ENCODE results near the gene OR2L3. TPM values are rescaled to one million over a fixed set of nuclear protein-coding genes. Genes with fewer than 3 reads are reported as not detected.

OR2L3 gene
- total and polyA plus RNA-seq, 10 of the 15 experiments (the other 5 are each of a cell fraction or from before 2014, with no cell fraction given), result not detected

- intact Hi-C loops (cut with micrococcal nuclease; ENCODE audit: unreplicated experiment), result no loop called here
- Histone ChIP-seq H3K4me1 (ENCODE audit: control insufficient read depth, insufficient read depth, low read length) (no peaks in the 10 kb centered on the region), H3K4me2 (ENCODE audit: control insufficient read depth, insufficient read depth) (no peak within 1 kb of the TSS), H2AFZ (ENCODE audit: control insufficient read depth, low read depth, low read length) (no peak within 1 kb of the TSS), H4K20me1 (ENCODE audit: control insufficient read depth, insufficient read depth) (no peaks in the 10 kb centered on the region), H3K9me3 (replicated peaks; ENCODE audit: control insufficient read depth, insufficient read depth, low read length) (no peaks in the 10 kb centered on the region), H3K36me3 (ENCODE audit: control insufficient read depth in 2 of 2, insufficient read depth in 2 of 2, low read length in 1 of 2) (no peaks in the 10 kb centered on the region), H3K9ac (ENCODE audit: control insufficient read depth, insufficient read depth, low read length) (no peak within 1 kb of the TSS), H3K27ac (ENCODE audit: control insufficient read depth, insufficient read depth) (no peak within 1 kb of the TSS), H3K27me3 (replicated peaks in 1 of 2; ENCODE audit: control insufficient read depth in 2 of 2, insufficient read depth in 2 of 2, low read length in 1 of 2) (no peaks in the 10 kb centered on the region), H3K79me2 (ENCODE audit: control insufficient read depth, insufficient read depth, low read length) (no peaks in the 10 kb centered on the region), H3K4me3 (no peak within 1 kb of the TSS)
- ChIA-PET SMC1A (ENCODE audit: uncharacterized antibody, unreplicated experiment) (no interaction called here), RAD21 (ENCODE audit: unreplicated experiment) (no interaction called here), CTCF (no interaction called here), POLR2A (no interaction called here)
- no peak for DNase-seq (ENCODE audit: low read depth, low spot score)
- ATAC-seq, result no peak
- FAIRE-seq, result no peak
- in situ Hi-C loops (cut with MboI), result no loop called here
- WGBS (ENCODE audit: insufficient coverage, insufficient replicate concordance, low lambda C conversion rate, missing lambda C conversion rate), result 0% methylated on average over 2 of the region's 2 CpGs
- no peak for TF ChIP-seq E2F8 (IDR thresholded peaks at IDR 0.05; ENCODE audit: low read depth, partially characterized antibody)
- TF ChIP-seq ESRRA (IDR thresholded peaks at IDR 0.05; ENCODE audit: low read length), result no peak
- TF ChIP-seq YBX1 (IDR thresholded peaks at IDR 0.05), result no peak
- TF ChIP-seq HSF1 (IDR thresholded peaks at IDR 0.05; ENCODE audit: low read depth, low read length), result no peak
- no peak for TF ChIP-seq RAD51 (IDR thresholded peaks at IDR 0.05)
- no peak for TF ChIP-seq MTA3 (IDR thresholded peaks at IDR 0.05; ENCODE audit: borderline replicate concordance, low read length)
- no peak for TF ChIP-seq IKZF2 (IDR thresholded peaks at IDR 0.05)
- TF ChIP-seq DPF2 (IDR thresholded peaks at IDR 0.05), result no peak
- no peak for TF ChIP-seq IKZF1 (conservative IDR thresholded peaks at IDR 0.05)
- TF ChIP-seq NR2F1 (conservative IDR thresholded peaks at IDR 0.05), result no peak
- no peak for TF ChIP-seq ATF7 (IDR thresholded peaks at IDR 0.05; ENCODE audit: low read depth)
- TF ChIP-seq EGR1 (IDR thresholded peaks at IDR 0.05; ENCODE audit: borderline replicate concordance in 1 of 2, low read depth in 2 of 2, low read length in 2 of 2), result no peak
- TF ChIP-seq ZNF687 (IDR thresholded peaks at IDR 0.05), result no peak
- no TSS peak for BruUV-seq (replicated peaks)
These were observed 16.9 kb upstream of the OR2L3 start, which contains the start of gene OR2L2 for GRCh38 chr1:248029770-248030169. TSS of gene OR2L2 (plus strand) at chr1:248030070. CDS start at chr1:248038268, 8,198 bp downstream.

Data from GM12878 (cell line).